ENCODE results near the gene MARCHF4.

GRCh38 chr2:216379977-216380376 is 7.7 kb upstream of the MARCHF4 start:
- no peak for TF ChIP-seq CTCF (IDR thresholded peaks at IDR 0.05)
- TF ChIP-seq REST (IDR thresholded peaks at IDR 0.05; ENCODE audit: insufficient read depth in 1 of 2, low read depth in 2 of 2, low read length in 1 of 2) = no peak
